Measurements from ENCODE around the gene RAB10. TPM values are rescaled to one million over a fixed set of nuclear protein-coding genes. Genes with fewer than 3 reads are reported as not detected.

The RAB10 gene
- total and polyA plus RNA-seq, 9 of the 15 experiments (the other 6 are each of a cell fraction or from before 2014, with no cell fraction given) = 25.1 to 214 (median 157) TPM

DNA sequence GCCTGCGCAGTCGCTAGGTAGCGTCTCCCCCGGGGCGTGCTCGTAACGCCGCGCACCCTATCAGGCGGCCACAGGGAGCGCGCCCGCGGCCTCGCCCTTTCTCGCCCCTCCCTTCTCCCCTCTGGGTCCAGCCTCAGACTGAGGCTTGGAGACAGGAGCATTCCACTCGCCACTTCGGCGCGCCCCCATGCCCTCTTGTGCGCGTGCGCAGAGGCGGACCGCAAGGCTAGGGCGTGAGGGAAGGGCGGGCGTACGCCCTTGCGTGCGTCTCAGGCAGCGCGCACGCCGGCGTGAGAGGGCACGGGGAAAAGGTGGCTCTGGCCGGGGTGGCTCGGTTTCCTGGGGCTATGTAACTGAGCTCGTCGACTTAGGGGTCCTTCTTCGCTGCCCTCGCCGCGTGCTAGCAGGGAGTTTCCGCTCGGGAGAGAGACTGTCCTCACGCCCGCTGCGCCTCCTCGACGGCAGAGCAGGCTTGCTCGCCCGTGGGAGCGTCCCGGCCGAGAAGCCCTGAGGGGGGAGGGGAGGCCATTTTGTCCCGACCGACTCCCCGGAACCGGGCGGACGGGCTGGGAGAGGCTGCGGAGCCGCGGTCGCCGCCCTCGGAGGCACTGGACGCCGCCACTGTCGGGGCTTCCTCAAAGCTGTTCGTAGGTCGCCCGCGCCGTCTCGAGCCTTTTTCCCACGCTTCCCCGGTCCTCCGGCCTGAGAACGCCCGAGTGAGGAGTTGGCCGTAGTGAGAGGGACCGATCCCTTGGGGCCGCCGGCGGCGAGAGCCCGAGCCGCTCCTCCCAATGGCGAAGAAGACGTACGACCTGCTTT, at the start of gene RAB10 (continued):
- TF ChIP-seq, protein P1, sequence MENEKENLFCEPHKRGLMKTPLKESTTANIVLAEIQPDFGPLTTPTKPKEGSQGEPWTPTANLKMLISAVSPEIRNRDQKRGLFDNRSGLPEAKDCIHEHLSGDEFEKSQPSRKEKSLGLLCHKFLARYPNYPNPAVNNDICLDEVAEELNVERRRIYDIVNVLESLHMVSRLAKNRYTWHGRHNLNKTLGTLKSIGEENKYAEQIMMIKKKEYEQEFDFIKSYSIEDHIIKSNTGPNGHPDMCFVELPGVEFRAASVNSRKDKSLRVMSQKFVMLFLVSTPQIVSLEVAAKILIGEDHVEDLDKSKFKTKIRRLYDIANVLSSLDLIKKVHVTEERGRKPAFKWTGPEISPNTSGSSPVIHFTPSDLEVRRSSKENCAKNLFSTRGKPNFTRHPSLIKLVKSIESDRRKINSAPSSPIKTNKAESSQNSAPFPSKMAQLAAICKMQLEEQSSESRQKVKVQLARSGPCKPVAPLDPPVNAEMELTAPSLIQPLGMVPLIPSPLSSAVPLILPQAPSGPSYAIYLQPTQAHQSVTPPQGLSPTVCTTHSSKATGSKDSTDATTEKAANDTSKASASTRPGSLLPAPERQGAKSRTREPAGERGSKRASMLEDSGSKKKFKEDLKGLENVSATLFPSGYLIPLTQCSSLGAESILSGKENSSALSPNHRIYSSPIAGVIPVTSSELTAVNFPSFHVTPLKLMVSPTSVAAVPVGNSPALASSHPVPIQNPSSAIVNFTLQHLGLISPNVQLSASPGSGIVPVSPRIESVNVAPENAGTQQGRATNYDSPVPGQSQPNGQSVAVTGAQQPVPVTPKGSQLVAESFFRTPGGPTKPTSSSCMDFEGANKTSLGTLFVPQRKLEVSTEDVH (IDR thresholded peaks at IDR 0.05; ENCODE audit: low read depth, partially characterized antibody) = peak; percentile 59
- TF ChIP-seq, protein P2, sequence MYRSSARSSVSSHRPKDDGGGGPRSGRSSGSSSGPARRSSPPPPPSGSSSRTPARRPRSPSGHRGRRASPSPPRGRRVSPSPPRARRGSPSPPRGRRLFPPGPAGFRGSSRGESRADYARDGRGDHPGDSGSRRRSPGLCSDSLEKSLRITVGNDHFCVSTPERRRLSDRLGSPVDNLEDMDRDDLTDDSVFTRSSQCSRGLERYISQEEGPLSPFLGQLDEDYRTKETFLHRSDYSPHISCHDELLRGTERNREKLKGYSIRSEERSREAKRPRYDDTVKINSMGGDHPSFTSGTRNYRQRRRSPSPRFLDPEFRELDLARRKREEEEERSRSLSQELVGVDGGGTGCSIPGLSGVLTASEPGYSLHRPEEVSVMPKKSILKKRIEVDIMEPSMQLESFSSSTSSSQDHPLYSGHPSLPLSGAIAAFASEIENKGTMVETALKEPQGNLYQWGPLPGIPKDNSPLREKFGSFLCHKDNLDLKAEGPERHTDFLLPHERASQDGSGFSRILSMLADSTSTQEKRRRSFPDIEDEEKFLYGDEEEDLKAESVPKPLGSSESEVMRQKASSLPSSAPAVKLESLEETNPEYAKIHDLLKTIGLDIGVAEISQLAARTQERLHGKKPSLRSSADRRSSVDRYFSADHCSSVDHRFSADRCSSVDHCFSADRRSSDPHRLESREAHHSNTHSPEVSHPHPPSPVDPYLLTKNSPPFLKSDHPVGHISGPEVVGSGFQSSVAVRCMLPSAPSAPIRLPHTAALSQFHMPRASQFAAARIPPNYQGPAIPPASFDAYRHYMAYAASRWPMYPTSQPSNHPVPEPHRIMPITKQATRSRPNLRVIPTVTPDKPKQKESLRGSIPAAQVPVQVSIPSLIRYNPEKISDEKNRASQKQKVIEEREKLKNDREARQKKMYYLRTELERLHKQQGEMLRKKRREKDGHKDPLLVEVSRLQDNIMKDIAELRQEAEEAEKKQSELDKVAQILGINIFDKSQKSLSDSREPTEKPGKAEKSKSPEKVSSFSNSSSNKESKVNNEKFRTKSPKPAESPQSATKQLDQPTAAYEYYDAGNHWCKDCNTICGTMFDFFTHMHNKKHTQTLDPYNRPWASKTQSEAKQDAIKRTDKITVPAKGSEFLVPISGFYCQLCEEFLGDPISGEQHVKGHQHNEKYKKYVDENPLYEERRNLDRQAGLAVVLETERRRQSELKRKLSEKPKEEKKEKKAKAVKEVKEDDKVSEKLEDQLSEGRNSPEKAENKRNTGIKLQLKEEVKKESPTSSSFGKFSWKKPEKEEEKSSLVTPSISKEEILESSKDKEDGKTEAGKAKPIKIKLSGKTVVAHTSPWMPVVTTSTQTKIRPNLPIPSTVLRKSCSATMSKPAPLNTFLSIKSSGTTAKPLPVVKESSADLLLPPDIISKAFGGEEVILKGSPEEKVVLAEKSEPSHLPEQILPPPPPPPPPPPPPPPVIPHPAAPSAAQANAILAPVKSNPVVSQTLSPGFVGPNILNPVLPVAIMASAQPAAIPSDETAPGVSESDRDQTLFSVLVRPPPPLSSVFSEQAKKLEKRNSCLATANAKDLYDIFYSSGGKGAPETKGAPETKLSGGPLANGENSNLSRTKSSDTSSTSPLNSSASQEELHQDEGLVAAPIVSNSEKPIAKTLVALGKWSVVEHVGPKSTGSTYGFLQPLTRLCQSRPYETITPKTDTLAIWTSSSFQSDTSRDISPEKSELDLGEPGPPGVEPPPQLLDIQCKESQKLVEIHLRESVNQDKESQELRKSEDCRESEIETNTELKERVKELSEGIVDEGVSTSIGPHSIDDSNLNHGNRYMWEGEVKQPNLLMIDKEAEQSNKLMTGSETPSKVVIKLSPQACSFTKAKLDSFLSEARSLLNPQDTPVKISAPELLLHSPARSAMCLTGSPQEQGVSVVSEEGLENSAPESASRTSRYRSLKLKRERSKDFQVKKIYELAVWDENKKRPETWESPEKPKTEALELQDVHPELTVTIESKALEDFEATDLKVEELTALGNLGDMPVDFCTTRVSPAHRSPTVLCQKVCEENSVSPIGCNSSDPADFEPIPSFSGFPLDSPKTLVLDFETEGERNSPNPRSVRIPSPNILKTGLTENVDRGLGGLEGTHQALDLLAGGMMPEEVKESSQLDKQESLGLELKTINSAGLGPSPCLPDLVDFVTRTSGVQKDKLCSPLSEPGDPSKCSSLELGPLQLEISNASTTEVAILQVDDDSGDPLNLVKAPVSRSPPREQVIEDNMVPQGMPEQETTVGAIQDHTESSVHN (IDR thresholded peaks at IDR 0.05; ENCODE audit: borderline replicate concordance in 1 of 2, low read depth in 1 of 2) = no peak
- TF ChIP-seq ZNF57 (CRISPR knock-in tag; IDR thresholded peaks at IDR 0.05) (no peak), HMGXB4 (CRISPR knock-in tag; IDR thresholded peaks at IDR 0.05) (peak; percentile 90; the same call in 1 of the 2 replicates), RBFOX2 (IDR thresholded peaks at IDR 0.05; ENCODE audit: low read depth, low read length) (peak; percentile 98), NR2C1 (IDR thresholded peaks at IDR 0.05) (no peak), NR2C1 (tag; IDR thresholded peaks at IDR 0.05) (0 out of 2 replicates have a peak, but pooled peaks have one; percentile 45), ZNF449 (CRISPR knock-in tag; IDR thresholded peaks at IDR 0.05) (no peak)
- TF ChIP-seq, protein P3, sequence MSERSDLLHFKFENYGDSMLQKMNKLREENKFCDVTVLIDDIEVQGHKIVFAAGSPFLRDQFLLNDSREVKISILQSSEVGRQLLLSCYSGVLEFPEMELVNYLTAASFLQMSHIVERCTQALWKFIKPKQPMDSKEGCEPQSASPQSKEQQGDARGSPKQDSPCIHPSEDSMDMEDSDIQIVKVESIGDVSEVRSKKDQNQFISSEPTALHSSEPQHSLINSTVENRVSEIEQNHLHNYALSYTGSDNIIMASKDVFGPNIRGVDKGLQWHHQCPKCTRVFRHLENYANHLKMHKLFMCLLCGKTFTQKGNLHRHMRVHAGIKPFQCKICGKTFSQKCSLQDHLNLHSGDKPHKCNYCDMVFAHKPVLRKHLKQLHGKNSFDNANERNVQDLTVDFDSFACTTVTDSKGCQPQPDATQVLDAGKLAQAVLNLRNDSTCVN (CRISPR knock-in tag; IDR thresholded peaks at IDR 0.05) = 0 out of 2 replicates have a peak, but pooled peaks have one; percentile 35
